MV-4-11 (cell line): ENCODE results near the gene ELFN2.
"Not testable (repeated sequence)": the region's sequence is repeated elsewhere in the genome, so short reads cannot be mapped to it uniquely, and the experiment has no call there.

Experiments
- DNase-seq: peaks from one replicate; lab custom pipeline; 2025; lab: John Stamatoyannopoulos, UW

Gene ELFN2

GRCh38 chr22:37427135-37427710, at the start of gene ELFN2:
TSS of gene ELFN2 (minus strand) at chr22:37427479. CDS start at chr22:37375534, 51,945 bp downstream.
- no peak for DNase-seq

GRCh38 chr22:37476389-37477329, 49.4 kb upstream of the ELFN2 start:
- DNase-seq = no peak

GRCh38 chr22:37474447-37475090, 47.3 kb upstream of the ELFN2 start:
- DNase-seq = no peak

- no peak for DNase-seq
These were observed 46.2 kb upstream of the ELFN2 start for GRCh38 chr22:37473437-37473946.

GRCh38 chr22:37472418-37473006, 45.2 kb upstream of the ELFN2 start:
- DNase-seq = no peak

- no peak for DNase-seq
These were observed 44.6 kb upstream of the ELFN2 start for GRCh38 chr22:37471727-37472417.

GRCh38 chr22:37470087-37470445, 42.8 kb upstream of the ELFN2 start:
- no peak for DNase-seq

GRCh38 chr22:37469416-37470086, 42.3 kb upstream of the ELFN2 start:
- no peak for DNase-seq

- DNase-seq = not testable (repeated sequence)
These were observed 41.0 kb upstream of the ELFN2 start for GRCh38 chr22:37468201-37468695.

- DNase-seq = no peak
These were observed 40.2 kb upstream of the ELFN2 start for GRCh38 chr22:37467391-37467955.

GRCh38 chr22:37464181-37464580, 36.9 kb upstream of the ELFN2 start:
- DNase-seq = peak; percentile 40

- DNase-seq = peak; percentile 2
These were observed 35.7 kb upstream of the ELFN2 start for GRCh38 chr22:37462983-37463382.

GRCh38 chr22:37462436-37462835, 35.2 kb upstream of the ELFN2 start:
- DNase-seq = no peak

- DNase-seq = no peak
These were observed 34.7 kb upstream of the ELFN2 start for GRCh38 chr22:37461961-37462360.

- DNase-seq = no peak
These were observed 33.4 kb upstream of the ELFN2 start for GRCh38 chr22:37460684-37461083.

- no peak for DNase-seq
These were observed 31.9 kb upstream of the ELFN2 start for GRCh38 chr22:37459206-37459605.

GRCh38 chr22:37457093-37457893, 30.0 kb upstream of the ELFN2 start:
- DNase-seq = peak; percentile 18

GRCh38 chr22:37456346-37456745, 29.1 kb upstream of the ELFN2 start:
- DNase-seq = no peak

GRCh38 chr22:37455896-37456295, 28.6 kb upstream of the ELFN2 start:
- DNase-seq = no peak
